HT1080 (cell line): ENCODE data around the gene RDH13. TPM values are rescaled to one million over a fixed set of nuclear protein-coding genes. Genes with fewer than 3 reads are reported as not detected.

Source experiments
- DNase-seq: peaks from one replicate; pipeline ENCODE4 v3.0.0-alpha.2; 2015; ENCODE audit warnings: low read depth
- total RNA-seq: library from RNA; depleted of rRNA; stranded (reverse); fragments of >200 nt; shearing (Covaris generic); gene quantifications from 2 replicates; pipeline ENCODE4 v1.2.3, GENCODE V29; 2014

Gene RDH13
- total RNA-seq, 1 experiment from 2014 or later = 15.6 TPM

DNA sequence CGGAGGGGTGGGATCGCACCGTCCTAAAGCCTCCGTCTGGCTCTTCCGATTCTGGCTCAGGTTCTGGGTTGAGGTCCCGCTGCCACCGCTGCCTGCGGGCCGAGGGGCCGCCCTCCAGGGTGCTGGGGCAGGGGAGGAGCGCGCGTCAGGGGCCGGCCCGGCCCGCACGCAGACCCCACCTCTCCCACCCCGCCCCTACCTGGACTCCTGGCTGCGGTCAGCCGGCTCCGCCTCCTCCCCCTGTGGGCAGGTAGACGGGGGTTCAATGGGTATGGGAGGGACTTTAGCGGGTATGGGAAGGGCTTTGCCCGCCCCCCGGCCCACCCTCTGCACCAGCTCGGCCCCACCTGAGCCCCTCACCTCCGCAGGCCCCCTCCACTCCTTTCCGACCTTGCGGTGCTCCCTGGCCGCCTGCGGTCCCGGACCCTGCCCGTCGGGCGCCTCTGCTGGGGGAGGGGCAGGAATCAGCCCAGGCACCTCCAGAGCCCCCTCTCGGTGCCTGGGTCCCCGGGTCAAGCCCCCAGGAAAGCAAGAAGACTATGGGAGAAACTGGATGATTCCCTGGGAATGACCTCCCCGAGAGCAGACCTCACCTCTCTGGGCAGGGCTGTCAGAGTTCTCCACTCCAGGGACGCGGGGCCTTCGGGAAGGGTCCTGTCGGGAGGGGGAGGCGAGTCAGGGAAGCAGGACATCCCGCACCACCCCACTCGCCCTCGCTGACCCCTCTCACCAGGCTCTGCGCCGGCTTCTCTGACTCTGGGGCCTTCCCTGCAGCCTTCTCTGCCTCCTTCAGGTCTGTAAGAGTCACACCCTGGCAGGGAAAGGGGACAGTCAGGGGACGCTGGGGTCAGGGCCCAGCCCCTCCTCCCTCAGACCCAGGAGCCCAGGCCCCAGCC is 29.7 kb upstream of the RDH13 start:
- no peak for DNase-seq

DNA sequence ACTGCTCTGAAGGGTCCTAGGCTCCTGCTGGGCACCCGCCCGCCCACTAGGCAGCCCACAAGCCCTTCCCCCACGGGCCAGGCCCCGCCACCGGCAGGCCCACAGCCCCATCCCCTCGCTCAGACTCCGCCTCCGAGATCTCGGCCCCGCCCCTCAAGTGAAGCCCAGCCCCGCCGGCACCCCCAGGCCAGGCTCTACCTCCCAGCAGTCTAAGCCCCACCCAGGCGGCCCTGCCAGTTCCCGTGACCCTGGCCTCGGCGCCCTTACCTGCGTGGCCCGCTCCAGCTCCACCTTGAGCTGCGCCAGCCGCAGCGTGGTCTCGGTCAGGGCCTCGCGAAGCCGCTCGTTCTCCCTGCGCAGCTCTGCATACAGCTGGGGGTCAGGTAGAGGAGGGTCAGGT is 29.0 kb upstream of the RDH13 start:
- DNase-seq = no peak

DNA sequence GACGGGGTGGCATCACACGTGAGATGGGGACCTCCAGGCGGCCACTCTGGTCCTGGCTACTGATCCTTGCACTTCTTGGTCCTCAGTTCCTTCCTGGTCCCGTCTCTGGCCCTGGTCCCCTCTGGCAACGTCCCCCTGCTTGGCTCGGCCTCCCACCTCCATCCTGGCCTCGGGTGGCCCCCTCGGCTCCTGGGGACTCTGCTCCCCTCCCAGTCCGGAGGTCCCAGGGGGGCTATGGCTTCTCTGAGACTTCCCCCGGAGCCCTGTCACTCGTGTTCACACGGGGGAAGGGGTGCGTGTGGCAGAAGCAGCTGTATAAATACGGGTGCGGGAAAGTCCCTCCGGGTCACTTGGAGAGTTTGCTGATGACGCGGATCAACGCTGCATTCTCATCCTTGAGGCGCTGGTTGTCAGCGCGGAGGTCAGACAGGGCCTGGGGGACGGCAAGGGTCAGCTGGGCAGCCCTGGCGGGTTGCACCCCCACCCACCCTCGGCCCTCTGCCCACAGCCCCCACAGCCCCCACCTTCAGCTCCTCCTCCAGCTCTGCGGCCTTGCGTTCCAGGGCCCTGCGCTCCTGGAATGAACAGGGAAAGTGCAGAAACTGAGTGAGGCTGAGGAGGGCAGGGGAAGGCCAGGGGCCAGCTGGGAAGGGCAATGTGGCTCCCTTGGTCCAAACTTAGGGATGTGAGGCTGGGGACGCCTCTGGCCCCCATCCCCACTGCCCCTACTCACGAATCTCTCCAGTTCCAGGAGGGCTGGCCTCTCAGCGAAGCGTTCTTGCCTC is 28.4 kb upstream of the RDH13 start:
- DNase-seq = no peak

DNA sequence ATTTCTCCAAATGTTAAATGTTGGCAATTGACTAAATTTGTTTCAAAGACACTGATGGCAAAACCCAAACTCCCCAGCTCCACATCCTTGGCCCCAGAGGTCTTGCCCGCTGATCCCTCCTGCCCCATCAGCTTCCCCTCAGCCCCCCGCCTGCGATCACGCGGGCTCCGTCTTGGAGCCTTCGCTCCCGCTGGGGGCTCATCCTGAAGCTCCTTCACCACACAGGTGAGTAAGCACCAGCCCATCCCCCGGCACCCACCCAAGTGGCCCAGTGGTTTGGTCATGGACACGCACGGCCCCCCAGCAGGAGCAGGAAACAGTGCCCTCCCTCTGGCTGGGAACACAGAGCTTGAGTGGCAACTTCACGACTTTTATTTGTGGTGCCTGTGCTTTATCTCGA is 27.6 kb upstream of the RDH13 start:
- DNase-seq = no peak

DNA sequence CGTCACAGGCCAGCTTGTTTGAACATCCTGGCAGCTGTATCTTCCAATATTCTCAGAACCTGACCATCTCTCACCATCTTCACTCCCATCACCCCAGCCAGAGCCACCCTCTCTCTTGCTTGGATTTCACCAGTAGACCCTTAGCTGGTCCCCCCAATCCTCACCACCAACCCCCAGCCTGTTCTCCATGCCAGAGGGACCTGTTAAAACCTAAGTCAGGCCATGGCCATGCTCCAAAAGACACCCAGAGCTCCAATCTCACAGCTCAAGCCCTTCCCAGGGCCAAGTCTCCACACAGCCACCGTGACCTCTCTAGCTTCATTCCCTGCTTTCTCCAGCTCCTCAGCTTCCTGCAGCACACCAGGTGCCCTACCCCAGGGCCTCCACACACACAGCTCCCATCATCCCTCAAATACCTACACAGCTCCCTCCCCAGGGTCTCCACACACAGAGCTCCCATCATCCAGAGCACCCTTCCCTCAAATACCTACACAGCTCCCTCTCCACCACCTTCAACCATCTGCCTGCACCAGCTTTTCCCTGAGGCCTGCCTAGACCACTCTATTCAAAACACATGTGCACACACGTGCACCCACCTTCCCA is 26.5 kb upstream of the RDH13 start:
- DNase-seq = no peak

DNA sequence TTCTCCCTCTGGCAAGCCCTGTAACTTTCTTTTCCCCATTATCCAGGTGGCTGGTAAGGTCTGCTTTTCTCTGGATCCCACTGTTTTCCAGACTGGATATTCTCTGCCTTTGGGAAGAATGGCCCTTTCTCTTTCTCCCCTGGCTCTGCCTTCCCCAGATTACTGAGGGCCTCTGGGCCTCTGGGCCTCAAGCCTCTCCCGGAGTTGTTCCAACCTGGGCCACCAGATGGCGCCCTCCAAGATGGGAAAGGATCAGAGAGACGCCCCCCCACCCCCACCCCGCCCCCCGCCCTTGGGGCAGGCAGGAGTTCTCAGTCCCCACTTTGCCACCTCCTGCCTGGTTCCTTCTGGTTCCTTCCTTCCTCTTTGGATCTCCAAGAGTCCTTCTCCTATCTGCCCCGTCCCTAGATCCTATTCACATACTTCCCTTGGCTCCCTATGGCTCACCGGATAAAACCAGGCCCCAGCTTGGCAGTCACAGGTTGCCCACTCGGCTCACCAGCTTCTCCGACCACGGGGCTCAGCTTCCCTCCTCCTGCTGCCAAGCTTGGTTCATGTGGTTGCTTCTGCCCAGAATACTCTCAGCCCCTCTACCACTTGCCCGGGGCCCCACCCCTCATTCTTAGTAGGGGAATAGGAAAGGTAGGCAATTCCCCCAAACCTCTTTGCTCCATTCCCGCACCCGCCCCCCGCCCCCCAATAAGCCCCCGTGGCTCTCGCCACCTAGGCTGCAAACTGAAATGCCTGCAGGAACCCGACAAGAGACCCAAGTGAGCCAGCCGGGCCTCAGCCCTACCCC is 25.8 kb upstream of the RDH13 start:
- DNase-seq = peak; percentile 44

DNA sequence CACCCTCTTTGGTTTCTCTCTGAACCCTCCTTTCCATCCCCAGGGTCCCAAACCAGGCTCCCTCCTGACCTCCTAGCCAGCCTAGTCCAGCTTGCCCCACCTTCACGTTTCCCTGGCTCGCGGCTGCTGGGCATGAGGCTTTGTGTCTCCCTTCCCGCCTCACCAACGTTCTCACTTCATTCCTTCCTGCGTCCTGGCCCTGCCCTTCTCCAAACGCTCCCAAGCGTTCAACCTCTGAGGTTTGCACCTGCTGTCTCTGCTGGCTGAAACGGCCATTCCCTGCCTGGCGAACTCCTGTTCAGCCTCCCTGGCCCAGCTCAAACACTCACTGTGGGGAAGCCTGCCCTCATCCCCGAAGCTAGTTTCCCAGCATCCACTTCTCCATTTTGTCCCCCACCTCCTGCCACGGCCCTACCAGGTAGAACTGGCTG is 25.1 kb upstream of the RDH13 start:
- DNase-seq = no peak

DNA sequence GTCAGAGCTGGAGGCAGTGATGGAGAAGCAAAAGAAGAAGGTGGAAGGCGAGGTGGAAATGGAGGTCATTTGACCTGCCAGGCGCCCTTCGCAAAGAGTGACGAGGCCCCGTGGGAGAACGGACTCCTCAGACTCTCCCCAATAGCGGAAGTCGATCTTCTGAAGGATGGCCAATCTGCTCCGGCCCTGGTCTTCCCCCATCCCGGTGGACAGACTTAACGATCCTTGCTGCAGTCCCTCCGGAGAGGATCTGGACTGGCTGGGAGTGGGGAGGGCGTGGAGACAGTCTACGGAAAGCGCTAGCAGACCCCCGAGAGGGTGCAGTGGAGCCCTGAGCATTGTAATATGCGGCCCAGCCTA is 24.6 kb upstream of the RDH13 start:
- DNase-seq = no peak

DNA sequence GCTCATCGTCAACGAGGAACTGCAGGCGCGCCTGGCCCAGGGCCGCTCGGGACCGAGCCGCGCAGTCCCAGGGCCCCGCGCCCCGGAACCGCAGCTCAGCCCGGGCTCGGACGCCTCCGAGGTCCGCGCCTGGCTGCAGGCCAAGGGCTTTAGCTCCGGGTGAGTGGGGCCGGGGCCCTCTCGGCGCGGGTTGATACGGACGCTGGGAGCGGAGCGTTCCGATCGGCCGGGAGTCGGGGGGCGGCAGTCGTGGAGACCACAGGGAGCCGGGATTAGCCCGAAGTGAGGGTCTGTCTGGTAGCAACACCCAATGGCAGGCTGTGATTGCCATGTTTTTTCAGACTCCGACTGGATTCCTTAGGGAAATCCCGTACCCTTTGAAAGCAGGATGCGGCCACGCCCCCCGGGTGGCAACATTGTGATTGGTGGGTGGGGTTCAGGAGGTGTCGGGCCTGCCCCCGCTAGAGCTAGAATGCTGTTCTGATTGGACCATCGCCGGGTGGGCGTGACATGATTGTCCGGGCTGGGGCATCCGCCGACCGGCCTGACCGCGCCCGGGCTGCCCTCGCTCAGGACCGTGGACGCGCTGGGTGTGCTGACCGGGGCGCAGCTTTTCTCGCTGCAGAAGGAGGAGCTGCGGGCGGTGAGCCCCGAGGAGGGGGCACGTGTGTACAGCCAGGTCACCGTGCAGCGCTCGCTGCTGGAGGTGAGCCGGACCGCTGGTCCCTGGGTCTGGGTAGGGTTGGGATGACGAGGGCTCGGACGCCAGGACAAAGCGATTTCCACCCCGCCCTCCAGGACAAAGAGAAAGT is 24.0 kb upstream of the RDH13 start:
- DNase-seq = no peak

DNA sequence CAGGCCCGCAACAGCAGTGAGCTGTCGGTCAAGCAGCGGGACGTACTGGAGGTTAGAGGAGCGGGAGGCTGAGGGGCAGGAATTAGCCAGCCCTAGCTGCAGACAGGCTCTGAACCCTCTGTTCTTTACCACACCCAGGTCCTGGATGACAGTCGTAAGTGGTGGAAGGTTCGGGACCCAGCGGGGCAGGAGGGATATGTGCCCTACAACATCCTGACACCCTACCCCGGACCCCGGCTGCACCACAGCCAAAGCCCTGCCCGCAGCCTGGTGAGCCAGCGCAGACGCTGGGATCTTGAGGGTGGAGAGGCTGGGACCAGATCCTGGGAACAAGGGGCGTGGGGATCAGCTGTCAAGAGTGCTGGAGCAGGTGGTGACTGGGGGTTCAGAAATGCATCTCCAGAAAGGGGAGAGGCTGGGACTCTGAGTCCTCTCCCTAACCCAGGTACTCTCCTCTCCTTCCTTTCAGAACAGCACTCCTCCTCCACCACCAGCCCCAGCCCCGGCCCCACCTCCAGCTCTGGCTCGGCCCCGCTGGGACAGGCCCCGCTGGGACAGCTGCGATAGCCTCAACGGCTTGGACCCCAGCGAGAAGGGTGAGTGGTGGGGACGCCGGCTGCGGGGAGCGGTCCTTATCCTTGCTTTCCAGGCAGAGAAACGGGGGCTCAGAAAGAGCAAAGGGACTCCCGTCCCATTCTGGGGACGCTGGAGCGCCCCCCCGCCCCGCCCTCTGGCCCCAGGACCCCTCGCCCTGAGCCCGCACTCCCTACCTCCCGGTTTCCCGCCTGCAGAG is 23.2 kb upstream of the RDH13 start:
- DNase-seq = no peak

DNA sequence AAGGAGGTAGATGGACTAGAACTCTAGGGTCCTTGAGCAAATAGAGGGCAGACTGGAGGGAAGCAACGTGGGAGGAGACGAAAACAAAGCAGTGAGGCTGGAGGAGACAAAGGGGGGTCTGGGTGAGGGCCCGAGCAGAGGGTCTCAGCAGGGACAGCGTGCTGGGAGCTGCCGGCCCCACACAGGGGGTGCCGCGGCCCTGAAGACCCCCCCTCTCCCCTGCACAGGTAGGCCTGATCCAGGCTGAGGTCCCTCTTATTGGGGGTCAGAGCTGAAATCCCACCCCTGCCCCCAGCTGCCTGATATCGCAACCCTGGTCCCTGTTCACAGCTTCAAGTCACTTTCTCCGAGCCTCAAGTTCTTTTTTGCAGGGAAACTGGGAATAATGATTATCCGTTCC is 21.5 kb upstream of the RDH13 start:
- no peak for DNase-seq

DNA sequence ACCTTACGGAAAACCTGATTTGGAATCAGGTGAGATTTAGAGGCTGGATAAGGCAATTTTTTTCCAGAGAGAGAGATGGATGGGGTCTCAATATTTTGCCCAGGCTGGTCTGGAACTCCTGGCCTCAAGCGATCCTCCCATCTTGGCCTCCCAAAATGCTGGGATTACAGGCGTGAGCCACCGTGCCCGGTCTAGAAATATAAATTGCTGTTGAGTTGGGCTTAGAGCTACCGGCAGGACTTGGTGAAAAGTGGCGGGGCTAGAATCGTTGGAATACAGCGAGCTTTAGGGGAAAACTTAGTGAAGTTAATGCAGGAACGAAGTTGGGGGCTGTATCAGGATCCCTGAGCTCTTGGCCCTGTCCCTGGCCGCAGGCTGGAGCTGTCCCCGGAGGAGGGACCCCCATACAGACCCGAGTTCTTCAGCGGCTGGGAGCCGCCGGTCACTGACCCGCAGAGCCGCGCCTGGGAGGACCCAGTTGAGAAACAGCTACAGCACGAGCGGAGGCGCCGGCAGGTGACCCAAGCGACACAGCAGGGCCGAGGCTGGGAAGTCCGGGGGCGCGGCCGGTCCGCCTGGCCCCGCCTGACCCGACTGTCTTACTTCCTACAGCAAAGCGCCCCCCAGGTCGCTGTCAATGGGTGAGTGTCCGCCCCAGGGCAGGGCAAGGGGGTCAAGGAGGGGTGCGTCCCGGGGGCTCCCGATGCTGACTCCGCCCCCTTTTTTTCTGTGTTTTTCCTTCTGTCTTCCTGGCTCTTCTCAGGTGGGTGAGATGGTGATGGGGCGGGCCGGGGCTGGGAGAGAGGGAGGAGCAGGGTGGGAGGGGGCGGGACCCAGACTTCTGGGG is 20.3 kb upstream of the RDH13 start:
- no peak for DNase-seq

DNA sequence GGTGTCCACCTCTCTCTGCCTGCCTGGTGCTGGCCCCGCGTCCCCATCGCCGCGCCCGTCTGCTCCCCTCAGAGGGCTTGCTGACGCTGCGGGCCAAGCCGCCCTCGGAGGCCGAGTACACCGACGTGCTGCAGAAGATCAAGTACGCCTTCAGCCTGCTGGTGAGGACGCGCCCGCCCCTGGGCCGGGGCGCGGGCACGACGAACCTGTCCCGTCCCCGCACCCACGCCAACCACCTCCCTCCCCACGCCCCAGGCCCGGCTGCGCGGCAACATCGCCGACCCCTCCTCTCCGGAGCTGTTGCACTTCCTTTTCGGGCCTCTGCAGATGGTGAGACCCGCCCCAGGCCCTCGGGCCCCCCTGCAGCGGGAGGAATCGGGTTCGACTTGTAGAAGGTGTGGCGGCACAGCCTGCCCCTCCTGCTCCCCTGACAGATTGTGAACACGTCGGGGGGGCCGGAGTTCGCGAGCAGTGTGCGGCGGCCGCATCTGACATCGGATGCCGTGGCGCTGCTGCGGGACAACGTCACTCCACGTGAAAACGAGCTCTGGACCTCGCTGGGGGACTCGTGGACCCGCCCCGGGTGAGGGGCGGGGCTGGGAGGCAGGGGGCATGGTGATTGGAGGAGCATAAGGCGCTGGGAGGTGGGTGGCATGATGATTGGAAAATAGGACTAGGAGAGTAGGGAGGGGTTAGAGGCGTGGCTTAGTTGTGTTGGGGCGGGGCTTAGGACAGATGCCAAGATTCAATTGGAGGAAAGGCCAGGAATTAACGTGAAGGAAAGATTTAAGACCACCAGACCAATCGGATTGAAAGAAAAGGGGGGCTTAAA is 19.3 kb upstream of the RDH13 start:
- DNase-seq = no peak

DNA sequence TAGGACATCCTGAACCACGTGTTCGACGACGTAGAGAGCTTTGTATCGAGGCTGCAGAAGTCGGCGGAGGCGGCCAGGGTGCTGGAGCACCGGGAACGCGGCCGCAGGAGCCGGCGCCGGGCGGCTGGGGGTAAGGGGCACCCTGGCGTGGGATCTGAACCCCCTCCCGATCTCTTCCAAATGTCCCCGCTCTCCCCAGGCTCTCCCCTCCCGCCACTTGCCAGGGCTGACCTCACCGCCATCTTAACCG is 18.7 kb upstream of the RDH13 start:
- no peak for DNase-seq

DNA sequence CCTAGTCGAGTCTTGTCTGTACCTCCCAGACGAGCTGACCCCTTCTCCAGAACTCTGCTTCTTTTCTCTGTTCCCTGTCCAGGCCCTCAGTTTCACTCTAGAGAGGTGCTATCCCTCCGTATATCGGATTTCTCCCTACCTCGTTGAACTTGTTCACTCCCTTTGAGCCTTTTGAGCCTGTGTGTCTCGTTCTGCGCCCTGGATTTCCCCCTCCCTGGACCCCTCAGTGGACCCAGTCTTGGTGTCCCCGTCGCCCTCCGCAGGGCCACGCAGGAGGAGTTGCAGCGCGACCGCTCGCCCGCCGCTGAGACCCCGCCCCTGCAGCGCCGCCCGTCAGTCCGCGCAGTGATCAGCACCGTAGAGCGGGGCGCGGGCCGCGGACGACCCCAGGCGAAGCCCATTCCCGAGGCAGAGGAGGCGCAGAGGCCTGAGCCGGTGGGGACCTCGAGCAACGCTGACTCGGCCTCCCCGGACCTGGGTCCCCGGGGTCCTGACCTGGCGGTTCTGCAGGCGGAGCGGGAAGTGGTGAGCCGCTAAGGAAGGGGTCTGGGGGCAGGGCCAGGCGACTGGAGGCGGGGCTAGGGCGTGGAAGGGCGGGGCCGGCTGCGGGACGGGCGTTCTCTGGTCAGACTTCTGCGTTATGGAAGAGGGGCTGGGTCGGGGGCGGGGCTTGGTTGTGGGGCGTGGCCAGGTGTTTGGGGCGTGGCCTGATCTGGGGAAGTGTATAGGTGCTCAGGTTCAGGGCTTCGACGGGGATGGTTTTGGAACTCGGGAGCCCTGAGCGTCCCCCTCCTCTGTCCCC is 18.2 kb upstream of the RDH13 start:
- peak; percentile 46 for DNase-seq

DNA sequence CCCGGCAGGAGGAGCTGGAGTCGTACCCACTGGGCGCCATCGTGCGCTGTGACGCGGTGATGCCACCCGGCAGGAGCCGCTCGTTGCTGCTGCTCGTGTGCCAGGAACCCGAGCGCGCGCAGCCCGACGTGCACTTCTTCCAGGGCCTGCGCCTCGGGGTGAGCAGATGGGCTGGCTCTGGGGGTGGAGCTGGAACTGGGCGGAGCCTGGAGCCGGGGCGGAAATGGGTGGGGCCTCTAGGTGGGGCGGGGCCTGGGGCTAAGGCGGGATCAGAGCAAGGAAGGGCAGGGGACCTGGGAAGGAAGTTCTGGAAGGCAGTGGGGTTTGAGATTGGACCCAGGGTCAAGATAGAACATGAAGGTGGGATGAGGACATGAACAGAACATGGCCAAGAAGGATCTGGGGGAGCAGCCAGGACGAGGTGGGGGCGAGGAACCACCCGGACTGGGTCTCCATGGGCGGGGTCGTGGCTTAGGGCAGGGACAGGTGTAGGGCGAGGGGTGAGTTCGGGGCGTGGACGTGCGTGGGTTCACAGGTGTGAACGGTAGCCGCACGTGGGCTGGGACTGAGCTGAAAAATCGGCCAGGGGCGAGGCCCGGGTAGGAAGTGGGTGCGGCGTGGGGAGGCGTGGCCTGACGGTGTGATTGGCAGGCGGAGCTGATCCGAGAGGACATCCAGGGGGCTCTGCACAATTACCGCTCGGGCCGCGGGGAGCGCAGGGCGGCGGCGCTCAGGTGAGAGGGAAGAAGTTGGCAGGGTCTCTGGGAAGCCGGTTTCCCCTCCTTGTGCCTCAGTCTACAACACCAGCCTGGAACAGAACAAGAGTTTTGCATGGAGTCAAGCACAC is 17.4 kb upstream of the RDH13 start:
- peak; percentile 53 for DNase-seq
